GM23338 (cell line): ENCODE results near the gene RAB3A.
A peak's percentile ranks its signal among the peaks of the same experiment; 100 is the strongest.

Experiments used
- CREB1 ChIP-seq: fragments of 250-450 bp; sonication (Bioruptor Pico); IDR thresholded peaks from 2 replicates; pipeline ENCODE4 v1.5.0; 2020; ENCODE audit warnings: low read depth, mild to moderate bottlenecking, moderate library complexity
- EZH2 ChIP-seq: fragments of 200-600 bp; sonication (generic); IDR thresholded peaks from one replicate; pipeline ENCODE4 v1.8.0; 2017; ENCODE audit warnings: antibody characterized with exemption, mild to moderate bottlenecking, low read depth; ENCODE audit not compliant: unreplicated experiment
- EZH2phosphoT487 ChIP-seq: fragments of 200-600 bp; sonication (generic); IDR thresholded peaks from one replicate; pipeline ENCODE4 v1.8.1; 2018; ENCODE audit warnings: antibody characterized with exemption; ENCODE audit not compliant: unreplicated experiment
- JUNB ChIP-seq: IDR thresholded peaks from one replicate; pipeline ENCODE4 v1.6.1; 2016; ENCODE audit warnings: antibody characterized with exemption; ENCODE audit not compliant: unreplicated experiment
- NANOG ChIP-seq: IDR thresholded peaks from 2 replicates; pipeline ENCODE4 v1.6.1; 2016; ENCODE audit warnings: antibody characterized with exemption, borderline replicate concordance
- POLR2AphosphoS5 ChIP-seq: IDR thresholded peaks from 2 replicates; pipeline ENCODE4 v1.6.1; 2016; ENCODE audit warnings: antibody characterized with exemption, low read depth
- STAT1 ChIP-seq: IDR thresholded peaks from one replicate; pipeline ENCODE4 v1.6.1; 2016; ENCODE audit warnings: antibody characterized with exemption; ENCODE audit not compliant: unreplicated experiment
- ZNF114 ChIP-seq: fragments of 250-450 bp; sonication (Bioruptor Pico); IDR thresholded peaks from 2 replicates; pipeline ENCODE4 v1.5.0; 2020; ENCODE audit warnings: mild to moderate bottlenecking, moderate library complexity
- TF ChIP-seq, protein P1 (sequence below), 2 experiments: fragments of 200-600 bp in 1 of 2; sonication (generic) in 1 of 2; conservative IDR thresholded peaks; 2 replicates each; pipeline versions ENCODE4 v1.5.1 to v1.6.1; 2016 to 2017; ENCODE audit warnings: antibody characterized with exemption in 2 of 2, low read depth in 2 of 2, mild to moderate bottlenecking in 2 of 2, moderate library complexity in 1 of 2
- TF ChIP-seq, protein P2 (sequence below): fragments of 250-450 bp; sonication (Bioruptor Pico); IDR thresholded peaks from 2 replicates; pipeline ENCODE4 v1.5.0; 2020; ENCODE audit warnings: mild to moderate bottlenecking, moderate library complexity
- TF ChIP-seq, protein P3 (sequence below): IDR thresholded peaks from one replicate; pipeline ENCODE4 v1.6.1; 2018; ENCODE audit warnings: antibody characterized with exemption; ENCODE audit not compliant: unreplicated experiment
- TF ChIP-seq, protein P4 (sequence below): IDR thresholded peaks from 2 replicates; pipeline ENCODE4 v1.6.1; 2016; ENCODE audit warnings: antibody characterized with exemption

DNA sequence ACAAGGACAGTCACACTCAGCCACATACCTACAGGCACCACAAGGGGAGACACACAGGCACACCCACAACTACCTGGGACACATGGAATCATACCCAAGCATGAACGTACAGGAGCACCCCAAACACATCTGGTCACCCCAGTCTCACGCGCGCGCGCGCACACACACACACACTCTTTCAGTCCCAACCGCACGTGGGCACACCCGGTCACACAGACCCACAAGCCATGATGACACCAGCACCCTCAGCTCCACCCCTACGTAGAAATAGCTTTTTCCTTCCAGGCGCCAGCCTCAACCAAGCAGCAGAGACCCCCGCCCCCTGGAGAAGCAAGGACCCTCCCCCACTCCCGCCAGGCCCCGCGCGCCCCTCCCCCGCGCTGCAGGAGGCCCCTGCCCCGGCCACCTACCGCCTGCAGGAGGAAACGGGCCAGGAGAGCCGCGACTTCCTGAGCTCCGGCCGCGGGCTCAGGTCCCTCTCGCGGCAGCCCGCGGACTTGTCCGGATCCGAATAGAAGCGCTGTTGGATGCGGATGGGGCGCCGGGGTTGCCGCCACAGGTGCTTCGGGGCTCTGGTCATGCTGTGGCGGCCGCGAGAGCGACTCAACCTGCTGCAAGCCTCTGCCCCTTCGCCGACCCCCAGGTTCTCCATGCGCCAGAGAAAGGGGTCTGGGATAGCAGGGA lies 28.8 kb upstream of the RAB3A start:
- TF ChIP-seq, protein P1, sequence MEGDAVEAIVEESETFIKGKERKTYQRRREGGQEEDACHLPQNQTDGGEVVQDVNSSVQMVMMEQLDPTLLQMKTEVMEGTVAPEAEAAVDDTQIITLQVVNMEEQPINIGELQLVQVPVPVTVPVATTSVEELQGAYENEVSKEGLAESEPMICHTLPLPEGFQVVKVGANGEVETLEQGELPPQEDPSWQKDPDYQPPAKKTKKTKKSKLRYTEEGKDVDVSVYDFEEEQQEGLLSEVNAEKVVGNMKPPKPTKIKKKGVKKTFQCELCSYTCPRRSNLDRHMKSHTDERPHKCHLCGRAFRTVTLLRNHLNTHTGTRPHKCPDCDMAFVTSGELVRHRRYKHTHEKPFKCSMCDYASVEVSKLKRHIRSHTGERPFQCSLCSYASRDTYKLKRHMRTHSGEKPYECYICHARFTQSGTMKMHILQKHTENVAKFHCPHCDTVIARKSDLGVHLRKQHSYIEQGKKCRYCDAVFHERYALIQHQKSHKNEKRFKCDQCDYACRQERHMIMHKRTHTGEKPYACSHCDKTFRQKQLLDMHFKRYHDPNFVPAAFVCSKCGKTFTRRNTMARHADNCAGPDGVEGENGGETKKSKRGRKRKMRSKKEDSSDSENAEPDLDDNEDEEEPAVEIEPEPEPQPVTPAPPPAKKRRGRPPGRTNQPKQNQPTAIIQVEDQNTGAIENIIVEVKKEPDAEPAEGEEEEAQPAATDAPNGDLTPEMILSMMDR (conservative IDR thresholded peaks at IDR 0.05; ENCODE audit: low read depth in 2 of 2) = peak; percentile 34 to 37
- TF ChIP-seq EZH2 (no peak), EZH2phosphoT487 (no peak), POLR2AphosphoS5 (peak; percentile 57; the same call in 1 of the 2 replicates), JUNB (no peak), CREB1 (no peak), STAT1 (no peak), ZNF114 (CRISPR knock-in tag) (no peak), NANOG (no peak)
- TF ChIP-seq, protein P2, sequence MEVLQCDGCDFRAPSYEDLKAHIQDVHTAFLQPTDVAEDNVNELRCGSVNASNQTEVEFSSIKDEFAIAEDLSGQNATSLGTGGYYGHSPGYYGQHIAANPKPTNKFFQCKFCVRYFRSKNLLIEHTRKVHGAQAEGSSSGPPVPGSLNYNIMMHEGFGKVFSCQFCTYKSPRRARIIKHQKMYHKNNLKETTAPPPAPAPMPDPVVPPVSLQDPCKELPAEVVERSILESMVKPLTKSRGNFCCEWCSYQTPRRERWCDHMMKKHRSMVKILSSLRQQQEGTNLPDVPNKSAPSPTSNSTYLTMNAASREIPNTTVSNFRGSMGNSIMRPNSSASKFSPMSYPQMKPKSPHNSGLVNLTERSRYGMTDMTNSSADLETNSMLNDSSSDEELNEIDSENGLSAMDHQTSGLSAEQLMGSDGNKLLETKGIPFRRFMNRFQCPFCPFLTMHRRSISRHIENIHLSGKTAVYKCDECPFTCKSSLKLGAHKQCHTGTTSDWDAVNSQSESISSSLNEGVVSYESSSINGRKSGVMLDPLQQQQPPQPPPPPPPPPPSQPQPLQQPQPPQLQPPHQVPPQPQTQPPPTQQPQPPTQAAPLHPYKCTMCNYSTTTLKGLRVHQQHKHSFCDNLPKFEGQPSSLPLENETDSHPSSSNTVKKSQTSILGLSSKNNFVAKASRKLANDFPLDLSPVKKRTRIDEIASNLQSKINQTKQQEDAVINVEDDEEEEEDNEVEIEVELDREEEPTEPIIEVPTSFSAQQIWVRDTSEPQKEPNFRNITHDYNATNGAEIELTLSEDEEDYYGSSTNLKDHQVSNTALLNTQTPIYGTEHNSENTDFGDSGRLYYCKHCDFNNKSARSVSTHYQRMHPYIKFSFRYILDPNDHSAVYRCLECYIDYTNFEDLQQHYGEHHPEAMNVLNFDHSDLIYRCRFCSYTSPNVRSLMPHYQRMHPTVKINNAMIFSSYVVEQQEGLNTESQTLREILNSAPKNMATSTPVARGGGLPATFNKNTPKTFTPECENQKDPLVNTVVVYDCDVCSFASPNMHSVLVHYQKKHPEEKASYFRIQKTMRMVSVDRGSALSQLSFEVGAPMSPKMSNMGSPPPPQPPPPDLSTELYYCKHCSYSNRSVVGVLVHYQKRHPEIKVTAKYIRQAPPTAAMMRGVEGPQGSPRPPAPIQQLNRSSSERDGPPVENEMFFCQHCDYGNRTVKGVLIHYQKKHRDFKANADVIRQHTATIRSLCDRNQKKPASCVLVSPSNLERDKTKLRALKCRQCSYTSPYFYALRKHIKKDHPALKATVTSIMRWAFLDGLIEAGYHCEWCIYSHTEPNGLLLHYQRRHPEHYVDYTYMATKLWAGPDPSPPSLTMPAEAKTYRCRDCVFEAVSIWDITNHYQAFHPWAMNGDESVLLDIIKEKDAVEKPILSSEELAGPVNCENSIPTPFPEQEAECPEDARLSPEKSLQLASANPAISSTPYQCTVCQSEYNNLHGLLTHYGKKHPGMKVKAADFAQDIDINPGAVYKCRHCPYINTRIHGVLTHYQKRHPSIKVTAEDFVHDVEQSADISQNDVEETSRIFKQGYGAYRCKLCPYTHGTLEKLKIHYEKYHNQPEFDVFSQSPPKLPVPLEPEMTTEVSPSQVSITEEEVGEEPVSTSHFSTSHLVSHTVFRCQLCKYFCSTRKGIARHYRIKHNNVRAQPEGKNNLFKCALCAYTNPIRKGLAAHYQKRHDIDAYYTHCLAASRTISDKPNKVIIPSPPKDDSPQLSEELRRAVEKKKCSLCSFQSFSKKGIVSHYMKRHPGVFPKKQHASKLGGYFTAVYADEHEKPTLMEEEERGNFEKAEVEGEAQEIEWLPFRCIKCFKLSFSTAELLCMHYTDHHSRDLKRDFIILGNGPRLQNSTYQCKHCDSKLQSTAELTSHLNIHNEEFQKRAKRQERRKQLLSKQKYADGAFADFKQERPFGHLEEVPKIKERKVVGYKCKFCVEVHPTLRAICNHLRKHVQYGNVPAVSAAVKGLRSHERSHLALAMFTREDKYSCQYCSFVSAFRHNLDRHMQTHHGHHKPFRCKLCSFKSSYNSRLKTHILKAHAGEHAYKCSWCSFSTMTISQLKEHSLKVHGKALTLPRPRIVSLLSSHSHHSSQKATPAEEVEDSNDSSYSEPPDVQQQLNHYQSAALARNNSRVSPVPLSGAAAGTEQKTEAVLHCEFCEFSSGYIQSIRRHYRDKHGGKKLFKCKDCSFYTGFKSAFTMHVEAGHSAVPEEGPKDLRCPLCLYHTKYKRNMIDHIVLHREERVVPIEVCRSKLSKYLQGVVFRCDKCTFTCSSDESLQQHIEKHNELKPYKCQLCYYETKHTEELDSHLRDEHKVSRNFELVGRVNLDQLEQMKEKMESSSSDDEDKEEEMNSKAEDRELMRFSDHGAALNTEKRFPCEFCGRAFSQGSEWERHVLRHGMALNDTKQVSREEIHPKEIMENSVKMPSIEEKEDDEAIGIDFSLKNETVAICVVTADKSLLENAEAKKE (CRISPR knock-in tag) = no peak
- TF ChIP-seq, protein P3, sequence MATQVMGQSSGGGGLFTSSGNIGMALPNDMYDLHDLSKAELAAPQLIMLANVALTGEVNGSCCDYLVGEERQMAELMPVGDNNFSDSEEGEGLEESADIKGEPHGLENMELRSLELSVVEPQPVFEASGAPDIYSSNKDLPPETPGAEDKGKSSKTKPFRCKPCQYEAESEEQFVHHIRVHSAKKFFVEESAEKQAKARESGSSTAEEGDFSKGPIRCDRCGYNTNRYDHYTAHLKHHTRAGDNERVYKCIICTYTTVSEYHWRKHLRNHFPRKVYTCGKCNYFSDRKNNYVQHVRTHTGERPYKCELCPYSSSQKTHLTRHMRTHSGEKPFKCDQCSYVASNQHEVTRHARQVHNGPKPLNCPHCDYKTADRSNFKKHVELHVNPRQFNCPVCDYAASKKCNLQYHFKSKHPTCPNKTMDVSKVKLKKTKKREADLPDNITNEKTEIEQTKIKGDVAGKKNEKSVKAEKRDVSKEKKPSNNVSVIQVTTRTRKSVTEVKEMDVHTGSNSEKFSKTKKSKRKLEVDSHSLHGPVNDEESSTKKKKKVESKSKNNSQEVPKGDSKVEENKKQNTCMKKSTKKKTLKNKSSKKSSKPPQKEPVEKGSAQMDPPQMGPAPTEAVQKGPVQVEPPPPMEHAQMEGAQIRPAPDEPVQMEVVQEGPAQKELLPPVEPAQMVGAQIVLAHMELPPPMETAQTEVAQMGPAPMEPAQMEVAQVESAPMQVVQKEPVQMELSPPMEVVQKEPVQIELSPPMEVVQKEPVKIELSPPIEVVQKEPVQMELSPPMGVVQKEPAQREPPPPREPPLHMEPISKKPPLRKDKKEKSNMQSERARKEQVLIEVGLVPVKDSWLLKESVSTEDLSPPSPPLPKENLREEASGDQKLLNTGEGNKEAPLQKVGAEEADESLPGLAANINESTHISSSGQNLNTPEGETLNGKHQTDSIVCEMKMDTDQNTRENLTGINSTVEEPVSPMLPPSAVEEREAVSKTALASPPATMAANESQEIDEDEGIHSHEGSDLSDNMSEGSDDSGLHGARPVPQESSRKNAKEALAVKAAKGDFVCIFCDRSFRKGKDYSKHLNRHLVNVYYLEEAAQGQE = no peak
- TF ChIP-seq, protein P4, sequence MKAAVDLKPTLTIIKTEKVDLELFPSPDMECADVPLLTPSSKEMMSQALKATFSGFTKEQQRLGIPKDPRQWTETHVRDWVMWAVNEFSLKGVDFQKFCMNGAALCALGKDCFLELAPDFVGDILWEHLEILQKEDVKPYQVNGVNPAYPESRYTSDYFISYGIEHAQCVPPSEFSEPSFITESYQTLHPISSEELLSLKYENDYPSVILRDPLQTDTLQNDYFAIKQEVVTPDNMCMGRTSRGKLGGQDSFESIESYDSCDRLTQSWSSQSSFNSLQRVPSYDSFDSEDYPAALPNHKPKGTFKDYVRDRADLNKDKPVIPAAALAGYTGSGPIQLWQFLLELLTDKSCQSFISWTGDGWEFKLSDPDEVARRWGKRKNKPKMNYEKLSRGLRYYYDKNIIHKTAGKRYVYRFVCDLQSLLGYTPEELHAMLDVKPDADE = no peak
